IMR-90 (cell line): ENCODE data around the gene ZCCHC14. TPM values are rescaled to one million over a fixed set of nuclear protein-coding genes. Genes with fewer than 3 reads are reported as not detected.

ENCODE experiments used
- ATAC-seq: fragments of 200-7000 bp; cut with Tn5 transposase; 2 replicates; pipeline ENCODE4 v1.9.1; 2020; ENCODE audit warnings: low read depth, mild to moderate bottlenecking, moderate library complexity
- BruUV-seq: library from RNA; stranded (reverse); fragments of 400-500 nt; replicated peaks from 2 replicates; lab custom pipeline; 2021; lab: Mats Ljungman, UMichigan
- CTCF ChIA-PET: fragments of 300-600 bp; formaldehyde crosslinking; extraction: SDS; loops from one replicate; lab custom pipeline; 2021; ENCODE audit warnings: antibody characterized with exemption; lab: Yijun Ruan, JAX
- POLR2A ChIA-PET: fragments of 300-600 bp; sonication (Branson Sonifier 250); formaldehyde crosslinking; loops from one replicate; lab custom pipeline; 2022; ENCODE audit warnings: antibody characterized with exemption; ENCODE audit not compliant: unreplicated experiment; lab: Charles Lee
- DNase-seq: peaks from one replicate; pipeline ENCODE4 v3.0.0; 2013
- H2AFZ ChIP-seq: replicated peaks from 2 replicates; pipeline ENCODE3; 2013; ENCODE audit warnings: low read length, mild to moderate bottlenecking; ENCODE audit not compliant: poor library complexity
- H2AK5ac ChIP-seq: 2 replicates; pipeline ENCODE4 v1.6.1; 2013; ENCODE audit warnings: low read depth, low read length, inconsistent platforms
- H2AK9ac ChIP-seq: replicated peaks from 2 replicates; pipeline ENCODE3; 2013; ENCODE audit warnings: mild to moderate bottlenecking, low read depth, low read length, moderate library complexity; ENCODE audit not compliant: poor library complexity
- H2BK120ac ChIP-seq: 2 replicates; pipeline ENCODE4 v1.6.1; 2013; ENCODE audit warnings: low read depth, low read length, inconsistent platforms
- H2BK15ac ChIP-seq: 3 replicates; pipeline ENCODE4 v1.6.1; 2013; ENCODE audit warnings: low read depth, low read length, inconsistent platforms
- H2BK20ac ChIP-seq: 2 replicates; pipeline ENCODE4 v1.6.1; 2013; ENCODE audit warnings: low read depth, mild to moderate bottlenecking, inconsistent platforms, low read length, moderate library complexity
- H2BK5ac ChIP-seq: 2 replicates; pipeline ENCODE4 v1.6.1; 2013; ENCODE audit warnings: mild to moderate bottlenecking, low read depth, low read length, inconsistent platforms; ENCODE audit not compliant: poor library complexity, severe bottlenecking
- H3K14ac ChIP-seq: replicated peaks from 2 replicates; pipeline ENCODE4 v1.6.1; 2013; ENCODE audit warnings: low read depth, low read length, inconsistent platforms
- H3K18ac ChIP-seq: 2 replicates; pipeline ENCODE4 v1.6.1; 2013; ENCODE audit warnings: low read depth, low read length, control low read depth
- H3K23ac ChIP-seq: 2 replicates; pipeline ENCODE4 v1.6.1; 2013; ENCODE audit warnings: low read depth, low read length, inconsistent platforms
- H3K27ac ChIP-seq: 2 replicates; pipeline ENCODE4 v1.5.1; 2013; ENCODE audit warnings: mild to moderate bottlenecking, control low read depth, low read length; ENCODE audit not compliant: insufficient read depth
- H3K27me3 ChIP-seq: 2 replicates; pipeline ENCODE4 v1.6.1; 2013; ENCODE audit warnings: low read length; ENCODE audit not compliant: control insufficient read depth, insufficient read depth
- H3K36me3 ChIP-seq: 2 replicates; pipeline ENCODE4 v1.6.1; 2013; ENCODE audit warnings: low read length, mixed read lengths; ENCODE audit not compliant: control insufficient read depth, insufficient read depth
- H3K4ac ChIP-seq: 2 replicates; pipeline ENCODE4 v1.6.1; 2013; ENCODE audit warnings: low read depth, low read length, inconsistent platforms
- H3K4me1 ChIP-seq: 2 replicates; pipeline ENCODE4 v1.6.1; 2013; ENCODE audit warnings: low read length, mixed read lengths; ENCODE audit not compliant: control insufficient read depth, insufficient read depth
- H3K4me2 ChIP-seq: 2 replicates; pipeline ENCODE4 v1.6.1; 2013; ENCODE audit warnings: low read depth, mild to moderate bottlenecking, control low read depth, low read length, moderate library complexity
- H3K4me3 ChIP-seq: 2 replicates; pipeline ENCODE4 v1.5.1; 2013; ENCODE audit warnings: low read depth, mild to moderate bottlenecking, control low read depth, low read length, moderate library complexity; ENCODE audit not compliant: insufficient read depth
- H3K56ac ChIP-seq: 2 replicates; pipeline ENCODE4 v1.6.1; 2013; ENCODE audit warnings: low read length, inconsistent platforms; ENCODE audit not compliant: insufficient read depth; ENCODE audit errors: extremely low read depth
- H3K79me1 ChIP-seq, 2 experiments: 2 replicates each; pipeline ENCODE4 v1.6.1; 2013; ENCODE audit warnings: low read length in 2 of 2, inconsistent platforms in 1 of 2, low read depth in 1 of 2
- H3K9ac ChIP-seq: 2 replicates; pipeline ENCODE4 v1.6.1; 2013; ENCODE audit warnings: low read depth, low read length, control low read depth
- H3K9me1 ChIP-seq: 2 replicates; pipeline ENCODE4 v1.6.1; 2013; ENCODE audit warnings: low read length, inconsistent platforms; ENCODE audit not compliant: insufficient read depth
- H3K9me3 ChIP-seq: 2 replicates; pipeline ENCODE4 v1.6.1; 2013; ENCODE audit warnings: low read length; ENCODE audit not compliant: control insufficient read depth, insufficient read depth
- H4K20me1 ChIP-seq: 2 replicates; pipeline ENCODE4 v1.6.1; 2013; ENCODE audit warnings: low read length, inconsistent platforms; ENCODE audit not compliant: insufficient read depth
- H4K5ac ChIP-seq: 2 replicates; pipeline ENCODE4 v1.6.1; 2013; ENCODE audit warnings: mild to moderate bottlenecking, low read depth, low read length, control low read depth
- H4K8ac ChIP-seq, 2 experiments: 2 replicates each; pipeline ENCODE4 v1.6.1; 2013; ENCODE audit warnings: low read depth in 2 of 2, low read length in 2 of 2, control low read depth in 1 of 2, inconsistent platforms in 1 of 2
- H4K91ac ChIP-seq: 2 replicates; pipeline ENCODE4 v1.6.1; 2013; ENCODE audit warnings: low read depth, low read length, inconsistent platforms; ENCODE audit not compliant: insufficient read depth
- BHLHE40 ChIP-seq: fragments of 150-350 bp; IDR thresholded peaks from 2 replicates; pipeline ENCODE4 v1.6.1; 2016; ENCODE audit warnings: mild to moderate bottlenecking, low read depth, low read length
- CEBPB ChIP-seq: IDR thresholded peaks from 2 replicates; pipeline ENCODE4 v1.6.1; 2012; ENCODE audit warnings: low read depth, low read length, improper control_type of control experiment
- ELK1 ChIP-seq: fragments of 150-350 bp; IDR thresholded peaks from 2 replicates; pipeline ENCODE4 v1.6.1; 2016; ENCODE audit warnings: low read depth, mild to moderate bottlenecking, low read length, moderate library complexity, borderline replicate concordance
- FOS ChIP-seq: fragments of 150-350 bp; IDR thresholded peaks from 2 replicates; pipeline ENCODE4 v1.6.1; 2016; ENCODE audit warnings: low read depth, low read length
- NFE2L2 ChIP-seq: fragments of 150-350 bp; IDR thresholded peaks from 2 replicates; pipeline ENCODE4 v1.6.1; 2016; ENCODE audit warnings: low read depth, mild to moderate bottlenecking, low read length
- POLR2A ChIP-seq: IDR thresholded peaks from 2 replicates; pipeline ENCODE4 v1.6.1; 2012; ENCODE audit warnings: mild to moderate bottlenecking, low read depth, low read length
- RAD21 ChIP-seq: IDR thresholded peaks from 2 replicates; pipeline ENCODE4 v1.6.1; 2012; ENCODE audit warnings: low read length, improper control_type of control experiment
- RFX5 ChIP-seq: IDR thresholded peaks from 2 replicates; pipeline ENCODE4 v1.8.0; 2012; ENCODE audit warnings: low read depth, mild to moderate bottlenecking, low read length, moderate library complexity
- SMC3 ChIP-seq: fragments of 150-350 bp; IDR thresholded peaks from 2 replicates; pipeline ENCODE4 v1.6.1; 2016; ENCODE audit warnings: low read depth, mild to moderate bottlenecking, antibody characterized with exemption, low read length, moderate library complexity
- WGBS, 2 experiments: methylation state at CpG; one replicate each; pipeline versions ENCODE4 v1.1.5 to v1.1.7; 2013; ENCODE audit warnings: missing lambda C conversion rate in 2 of 2; ENCODE audit not compliant: insufficient read length in 1 of 2; ENCODE audit errors: extremely low coverage in 2 of 2; 5-methylcytosine and 5-hydroxymethylcytosine counted together
- dilution Hi-C: fragments of 300-500 bp; cut with HindIII; formaldehyde crosslinking; loops from one replicate; pipeline ENCODE4 v1.14.3; 2018; ENCODE audit warnings: low sequenced_read_pairs; ENCODE audit not compliant: unreplicated experiment
- in situ Hi-C: fragments of 300-500 bp; cut with MboI; formaldehyde crosslinking; loops from 3 replicates; pipeline ENCODE4 v1.14.3; 2019; ENCODE audit warnings: low sequenced_read_pairs, inconsistent platforms, mixed read lengths
- intact Hi-C: fragments of 100-400 bp; cut with micrococcal nuclease; formaldehyde crosslinking; loops from 2 replicates; pipeline ENCODE4 v1.10.0; 2022
- polyA plus RNA-seq, 3 experiments: library from polyadenylated mRNA; depleted of rRNA; stranded (reverse); fragments of >200 nt; gene quantifications; 2 replicates each; pipeline ENCODE4 v1.2.3, GENCODE V29; 2012; ENCODE audit warnings: low replicate concordance in 1 of 3
- total RNA-seq: library from RNA; depleted of rRNA; stranded (reverse); fragments of >200 nt; gene quantifications from 2 replicates; pipeline ENCODE4 v1.2.3, GENCODE V29; 2012

Gene ZCCHC14
- total and polyA plus RNA-seq, 2 of the 4 experiments (the other 2 are of a cell fraction): 2.5 to 5.3 TPM

- Histone ChIP-seq H3K36me3 (peaks cover 4% of the 10 kb centered on the region; the same call in 1 of the 2 replicates), H3K9me3 (no peaks in the 10 kb centered on the region), H2BK120ac (no peak overlapping the region), H3K27ac (no peak overlapping the region), H3K4me1 (peaks cover 8% of the 10 kb centered on the region), H2AFZ (no peak overlapping the region), H3K23ac (no peak overlapping the region), H3K27me3 (no peaks in the 10 kb centered on the region), H3K18ac (no peak overlapping the region), H4K91ac (no peak overlapping the region), H3K4ac (no peak overlapping the region), H3K9ac (no peak overlapping the region), H3K4me2 (no peak overlapping the region), H2BK20ac (no peak overlapping the region), H4K20me1 (peaks cover 60% of the 10 kb centered on the region), H2AK9ac (no peak overlapping the region), H3K4me3 (no peak overlapping the region), H2BK15ac (no peak overlapping the region), H3K9me1 (peaks cover 14% of the 10 kb centered on the region), H2AK5ac (no peak overlapping the region), H4K5ac (no peak overlapping the region), H2BK5ac (no peak overlapping the region), H4K8ac (no peak overlapping the region), H3K79me1 (peaks cover 31 to 81% of the 10 kb centered on the region in 2 experiments), H3K14ac (no peak overlapping the region), H3K56ac (no peak overlapping the region)
- WGBS, 2 experiments: no CpG with 5 or more reads among the region's 1 CpG
- no TSS peak for BruUV-seq
- TF ChIP-seq NFE2L2 (no peak), BHLHE40 (no peak), FOS (no peak), POLR2A (no peak), RFX5 (no peak), ELK1 (no peak), CEBPB (no peak), RAD21 (no peak), SMC3 (no peak)
- intact Hi-C loops (no loop called here), in situ Hi-C loops (no loop called here), dilution Hi-C loops (no loop called here)
- DNase-seq: no peak
- CTCF ChIA-PET: no interaction called here
- ATAC-seq: no peak
- POLR2A ChIA-PET: no interaction called here
Observed at GRCh38 chr16:87366930-87367329, 125.9 kb downstream of the ZCCHC14 start.
